ENCODE data around the gene DYNC2H1.

Gene DYNC2H1

GRCh38 chr11:103471546-103471945 is 362.3 kb downstream of the DYNC2H1 start:
- Histone ChIP-seq H3K4me1 (ENCODE audit: control insufficient read depth, low read depth, low read length) (no peaks in the 10 kb centered on the region), H3K27ac (ENCODE audit: low read length) (no peak overlapping the region), H3K9me3 (ENCODE audit: control insufficient read depth, low read depth, low read length) (no peaks in the 10 kb centered on the region), H3K36me3 (ENCODE audit: control insufficient read depth, low read depth, low read length) (no peaks in the 10 kb centered on the region), H3K9ac (ENCODE audit: low read length) (no peak overlapping the region), H3K4me3 (ENCODE audit: low read length) (no peak overlapping the region), H3K27me3 (ENCODE audit: control insufficient read depth, insufficient read depth, low read length) (no peaks in the 10 kb centered on the region)

GRCh38 chr11:103476874-103477273 is 367.6 kb downstream of the DYNC2H1 start:
- no peak overlapping the region for H3K4me3 ChIP-seq (ENCODE audit: low read length)
- H3K36me3 ChIP-seq (ENCODE audit: control insufficient read depth, low read depth, low read length) = no peaks in the 10 kb centered on the region
- no peaks in the 10 kb centered on the region for H3K4me1 ChIP-seq (ENCODE audit: control insufficient read depth, low read depth, low read length)
- H3K27ac ChIP-seq (ENCODE audit: low read length) = no peak overlapping the region
- H3K9ac ChIP-seq (ENCODE audit: low read length) = no peak overlapping the region
- H3K27me3 ChIP-seq (ENCODE audit: control insufficient read depth, insufficient read depth, low read length) = no peaks in the 10 kb centered on the region
- H3K9me3 ChIP-seq (ENCODE audit: control insufficient read depth, low read depth, low read length) = no peaks in the 10 kb centered on the region

- Histone ChIP-seq H3K27me3 (ENCODE audit: control insufficient read depth, insufficient read depth, low read length) (no peaks in the 10 kb centered on the region), H3K36me3 (ENCODE audit: control insufficient read depth, low read depth, low read length) (no peaks in the 10 kb centered on the region), H3K9ac (ENCODE audit: low read length) (no peak overlapping the region), H3K9me3 (ENCODE audit: control insufficient read depth, low read depth, low read length) (no peaks in the 10 kb centered on the region), H3K27ac (ENCODE audit: low read length) (no peak overlapping the region), H3K4me1 (ENCODE audit: control insufficient read depth, low read depth, low read length) (no peaks in the 10 kb centered on the region), H3K4me3 (ENCODE audit: low read length) (no peak overlapping the region)
These were observed 371.2 kb downstream of the DYNC2H1 start for GRCh38 chr11:103480421-103480820.

GRCh38 chr11:103483996-103484395 is 374.8 kb downstream of the DYNC2H1 start:
- no peak overlapping the region for H3K27ac ChIP-seq (ENCODE audit: low read length)
- no peaks in the 10 kb centered on the region for H3K4me1 ChIP-seq (ENCODE audit: control insufficient read depth, low read depth, low read length)
- H3K4me3 ChIP-seq (ENCODE audit: low read length) = no peak overlapping the region
- H3K36me3 ChIP-seq (ENCODE audit: control insufficient read depth, low read depth, low read length) = no peaks in the 10 kb centered on the region
- no peaks in the 10 kb centered on the region for H3K27me3 ChIP-seq (ENCODE audit: control insufficient read depth, insufficient read depth, low read length)
- H3K9ac ChIP-seq (ENCODE audit: low read length) = no peak overlapping the region
- H3K9me3 ChIP-seq (ENCODE audit: control insufficient read depth, low read depth, low read length) = no peaks in the 10 kb centered on the region

GRCh38 chr11:103484545-103484944 is 375.3 kb downstream of the DYNC2H1 start:
- Histone ChIP-seq H3K9me3 (ENCODE audit: control insufficient read depth, low read depth, low read length) (no peaks in the 10 kb centered on the region), H3K9ac (ENCODE audit: low read length) (no peak overlapping the region), H3K36me3 (ENCODE audit: control insufficient read depth, low read depth, low read length) (no peaks in the 10 kb centered on the region), H3K4me3 (ENCODE audit: low read length) (no peak overlapping the region), H3K27me3 (ENCODE audit: control insufficient read depth, insufficient read depth, low read length) (no peaks in the 10 kb centered on the region), H3K27ac (ENCODE audit: low read length) (no peak overlapping the region), H3K4me1 (ENCODE audit: control insufficient read depth, low read depth, low read length) (no peaks in the 10 kb centered on the region)

GRCh38 chr11:103486604-103487003 is 377.4 kb downstream of the DYNC2H1 start:
- Histone ChIP-seq H3K27ac (ENCODE audit: low read length) (no peak overlapping the region), H3K4me3 (ENCODE audit: low read length) (no peak overlapping the region), H3K4me1 (ENCODE audit: control insufficient read depth, low read depth, low read length) (no peaks in the 10 kb centered on the region), H3K27me3 (ENCODE audit: control insufficient read depth, insufficient read depth, low read length) (no peaks in the 10 kb centered on the region), H3K36me3 (ENCODE audit: control insufficient read depth, low read depth, low read length) (no peaks in the 10 kb centered on the region), H3K9me3 (ENCODE audit: control insufficient read depth, low read depth, low read length) (peaks cover 2% of the 10 kb centered on the region), H3K9ac (ENCODE audit: low read length) (no peak overlapping the region)

- Histone ChIP-seq H3K4me3 (ENCODE audit: low read length) (no peak overlapping the region), H3K36me3 (ENCODE audit: control insufficient read depth, low read depth, low read length) (no peaks in the 10 kb centered on the region), H3K27me3 (ENCODE audit: control insufficient read depth, insufficient read depth, low read length) (no peaks in the 10 kb centered on the region), H3K9me3 (ENCODE audit: control insufficient read depth, low read depth, low read length) (peaks cover 2% of the 10 kb centered on the region), H3K4me1 (ENCODE audit: control insufficient read depth, low read depth, low read length) (peaks cover 4% of the 10 kb centered on the region), H3K9ac (ENCODE audit: low read length) (no peak overlapping the region), H3K27ac (ENCODE audit: low read length) (no peak overlapping the region)
These were observed 377.9 kb downstream of the DYNC2H1 start for GRCh38 chr11:103487113-103487512.

GRCh38 chr11:103488031-103488461 is 378.8 kb downstream of the DYNC2H1 start:
- Histone ChIP-seq H3K27me3 (ENCODE audit: control insufficient read depth, insufficient read depth, low read length) (no peaks in the 10 kb centered on the region), H3K9me3 (ENCODE audit: control insufficient read depth, low read depth, low read length) (peaks cover 2% of the 10 kb centered on the region), H3K9ac (ENCODE audit: low read length) (no peak overlapping the region), H3K27ac (ENCODE audit: low read length) (no peak overlapping the region), H3K36me3 (ENCODE audit: control insufficient read depth, low read depth, low read length) (no peaks in the 10 kb centered on the region), H3K4me3 (ENCODE audit: low read length) (no peak overlapping the region), H3K4me1 (ENCODE audit: control insufficient read depth, low read depth, low read length) (peaks cover 12% of the 10 kb centered on the region)

- Histone ChIP-seq H3K36me3 (ENCODE audit: control insufficient read depth, low read depth, low read length) (no peaks in the 10 kb centered on the region), H3K4me3 (ENCODE audit: low read length) (no peak overlapping the region), H3K9me3 (ENCODE audit: control insufficient read depth, low read depth, low read length) (peaks cover 2% of the 10 kb centered on the region), H3K27ac (ENCODE audit: low read length) (no peak overlapping the region), H3K27me3 (ENCODE audit: control insufficient read depth, insufficient read depth, low read length) (no peaks in the 10 kb centered on the region), H3K4me1 (ENCODE audit: control insufficient read depth, low read depth, low read length) (peaks cover 12% of the 10 kb centered on the region), H3K9ac (ENCODE audit: low read length) (no peak overlapping the region)
These were observed 379.4 kb downstream of the DYNC2H1 start for GRCh38 chr11:103488579-103488978.

GRCh38 chr11:103491777-103492176 is 382.6 kb downstream of the DYNC2H1 start:
- Histone ChIP-seq H3K9ac (ENCODE audit: low read length) (no peak overlapping the region), H3K4me3 (ENCODE audit: low read length) (no peak overlapping the region), H3K27me3 (ENCODE audit: control insufficient read depth, insufficient read depth, low read length) (no peaks in the 10 kb centered on the region), H3K9me3 (ENCODE audit: control insufficient read depth, low read depth, low read length) (peaks cover 2% of the 10 kb centered on the region), H3K36me3 (ENCODE audit: control insufficient read depth, low read depth, low read length) (no peaks in the 10 kb centered on the region), H3K4me1 (ENCODE audit: control insufficient read depth, low read depth, low read length) (peaks cover 12% of the 10 kb centered on the region), H3K27ac (ENCODE audit: low read length) (no peak overlapping the region)

GRCh38 chr11:103494491-103494890 is 385.3 kb downstream of the DYNC2H1 start:
- no peak overlapping the region for H3K4me3 ChIP-seq (ENCODE audit: low read length)
- no peaks in the 10 kb centered on the region for H3K36me3 ChIP-seq (ENCODE audit: control insufficient read depth, low read depth, low read length)
- no peaks in the 10 kb centered on the region for H3K27me3 ChIP-seq (ENCODE audit: control insufficient read depth, insufficient read depth, low read length)
- H3K9ac ChIP-seq (ENCODE audit: low read length) = no peak overlapping the region
- H3K9me3 ChIP-seq (ENCODE audit: control insufficient read depth, low read depth, low read length) = peaks cover 2% of the 10 kb centered on the region
- H3K27ac ChIP-seq (ENCODE audit: low read length) = no peak overlapping the region
- peaks cover 15% of the 10 kb centered on the region for H3K4me1 ChIP-seq (ENCODE audit: control insufficient read depth, low read depth, low read length)

GRCh38 chr11:103497268-103497667 is 388.0 kb downstream of the DYNC2H1 start:
- H3K36me3 ChIP-seq (ENCODE audit: control insufficient read depth, low read depth, low read length) = no peaks in the 10 kb centered on the region
- H3K4me3 ChIP-seq (ENCODE audit: low read length) = no peak overlapping the region
- no peak overlapping the region for H3K9ac ChIP-seq (ENCODE audit: low read length)
- H3K27ac ChIP-seq (ENCODE audit: low read length) = no peak overlapping the region
- no peaks in the 10 kb centered on the region for H3K9me3 ChIP-seq (ENCODE audit: control insufficient read depth, low read depth, low read length)
- no peaks in the 10 kb centered on the region for H3K27me3 ChIP-seq (ENCODE audit: control insufficient read depth, insufficient read depth, low read length)
- peaks cover 12% of the 10 kb centered on the region for H3K4me1 ChIP-seq (ENCODE audit: control insufficient read depth, low read depth, low read length)
